Measurements from ENCODE around the gene CDR2. TPM values are rescaled to one million over a fixed set of nuclear protein-coding genes. Genes with fewer than 3 reads are reported as not detected.

CDR2 gene
- total RNA-seq, 1 donor from 2014 or later: 33.9 TPM

GRCh38 chr16:22400900-22401299, 26.5 kb upstream of the CDR2 start:
- no peaks in the 10 kb centered on the region for H3K27me3 ChIP-seq
- intact Hi-C loops (cut with DNase I): no loop called here
- no peak for TF ChIP-seq CTCF (IDR thresholded peaks at IDR 0.05)
- no peak for TF ChIP-seq POLR2AphosphoS5 (IDR thresholded peaks at IDR 0.05; ENCODE audit: insufficient read depth in 1 of 2, low read depth in 1 of 2)
- TF ChIP-seq POLR2A (IDR thresholded peaks at IDR 0.05): no peak
- H3K4me3 ChIP-seq: no peak overlapping the region
- DNase-seq (ENCODE audit: extremely low spot score in 2 of 2): no peak
- H3K9me3 ChIP-seq: no peaks in the 10 kb centered on the region
- H3K27ac ChIP-seq: no peak overlapping the region
- no peaks in the 10 kb centered on the region for H3K36me3 ChIP-seq
- H3K4me1 ChIP-seq: no peaks in the 10 kb centered on the region

GRCh38 chr16:22397931-22398330, 23.5 kb upstream of the CDR2 start:
- no peaks in the 10 kb centered on the region for H3K4me1 ChIP-seq
- no peaks in the 10 kb centered on the region for H3K36me3 ChIP-seq
- H3K27ac ChIP-seq: no peak overlapping the region
- no peaks in the 10 kb centered on the region for H3K27me3 ChIP-seq
- no peak overlapping the region for H3K4me3 ChIP-seq
- no peaks in the 10 kb centered on the region for H3K9me3 ChIP-seq
- intact Hi-C loops (cut with DNase I): no loop called here
- TF ChIP-seq POLR2A (IDR thresholded peaks at IDR 0.05) (no peak), POLR2AphosphoS5 (IDR thresholded peaks at IDR 0.05; ENCODE audit: insufficient read depth in 1 of 2, low read depth in 1 of 2) (no peak), CTCF (IDR thresholded peaks at IDR 0.05) (no peak)
- DNase-seq (ENCODE audit: extremely low spot score in 2 of 2): no peak

- Histone ChIP-seq H3K27ac (no peak overlapping the region), H3K36me3 (no peaks in the 10 kb centered on the region), H3K4me3 (no peak overlapping the region), H3K4me1 (no peaks in the 10 kb centered on the region), H3K27me3 (no peaks in the 10 kb centered on the region), H3K9me3 (no peaks in the 10 kb centered on the region)
- TF ChIP-seq POLR2A (IDR thresholded peaks at IDR 0.05): no peak
- no peak for DNase-seq (ENCODE audit: extremely low spot score in 2 of 2)
- intact Hi-C loops (cut with DNase I): no loop called here
These were observed 23.0 kb upstream of the CDR2 start for GRCh38 chr16:22397464-22397863.

GRCh38 chr16:22395960-22396359, 21.5 kb upstream of the CDR2 start:
- no peaks in the 10 kb centered on the region for H3K36me3 ChIP-seq
- no peak overlapping the region for H3K27ac ChIP-seq
- intact Hi-C loops (cut with DNase I): no loop called here
- no peaks in the 10 kb centered on the region for H3K9me3 ChIP-seq
- no peaks in the 10 kb centered on the region for H3K27me3 ChIP-seq
- H3K4me1 ChIP-seq: no peaks in the 10 kb centered on the region
- no peak for DNase-seq (ENCODE audit: extremely low spot score in 2 of 2)
- no peak for TF ChIP-seq POLR2AphosphoS5 (IDR thresholded peaks at IDR 0.05; ENCODE audit: insufficient read depth in 1 of 2, low read depth in 1 of 2)
- TF ChIP-seq CTCF (IDR thresholded peaks at IDR 0.05): no peak
- no peak for TF ChIP-seq POLR2A (IDR thresholded peaks at IDR 0.05)
- H3K4me3 ChIP-seq: no peak overlapping the region

- H3K9me3 ChIP-seq: no peaks in the 10 kb centered on the region
- H3K4me1 ChIP-seq: no peaks in the 10 kb centered on the region
- DNase-seq (ENCODE audit: extremely low spot score in 2 of 2): no peak
- H3K4me3 ChIP-seq: no peak overlapping the region
- TF ChIP-seq POLR2A (IDR thresholded peaks at IDR 0.05) (no peak), POLR2AphosphoS5 (IDR thresholded peaks at IDR 0.05; ENCODE audit: insufficient read depth in 1 of 2, low read depth in 1 of 2) (no peak), CTCF (IDR thresholded peaks at IDR 0.05) (no peak)
- H3K36me3 ChIP-seq: no peaks in the 10 kb centered on the region
- intact Hi-C loops (cut with DNase I): no loop called here
- H3K27ac ChIP-seq: no peak overlapping the region
- no peaks in the 10 kb centered on the region for H3K27me3 ChIP-seq
These were observed 19.7 kb upstream of the CDR2 start for GRCh38 chr16:22394121-22394520.
